H1 (cell line): Measurements from ENCODE around the gene CLUH. TPM values are rescaled to one million over a fixed set of nuclear protein-coding genes. Genes with fewer than 3 reads are reported as not detected.

ENCODE experiments used
- CTCF ChIA-PET: fragments of 300-600 bp; sonication (Branson Sonifier 250); formaldehyde crosslinking; loops from one replicate; lab custom pipeline; 2021; ENCODE audit not compliant: partially characterized antibody; lab: Charles Lee
- POLR2A ChIA-PET: fragments of 300-600 bp; sonication (Branson Sonifier 250); formaldehyde crosslinking; loops from one replicate; lab custom pipeline; 2021; ENCODE audit warnings: inconsistent platforms; ENCODE audit not compliant: partially characterized antibody; lab: Charles Lee
- DNase-seq, 2 experiments: peaks; one replicate each; pipeline versions ENCODE4 v3.0.0 to v3.0.0-alpha.2; 2010 to 2022; ENCODE audit warnings: low spot score in 2 of 2, low read depth in 1 of 2, mixed read lengths in 1 of 2
- FAIRE-seq: peaks from 2 replicates; lab custom pipeline; 2011; peaks lifted over from hg19 to GRCh38; lab: Jason Lieb, UNC
- H2AFZ ChIP-seq: 2 replicates; pipeline ENCODE4 v1.8.1; 2012; ENCODE audit warnings: low read length, inconsistent platforms
- H2AK5ac ChIP-seq: 2 replicates; pipeline ENCODE4 v1.6.1; 2013; ENCODE audit warnings: low read depth, low read length
- H2BK120ac ChIP-seq: replicated peaks from 2 replicates; pipeline ENCODE3; 2013; ENCODE audit warnings: low read depth, low read length, inconsistent platforms
- H2BK12ac ChIP-seq: 2 replicates; pipeline ENCODE4 v1.6.1; 2013; ENCODE audit warnings: low read depth, low read length
- H2BK15ac ChIP-seq: 2 replicates; pipeline ENCODE4 v1.6.1; 2013; ENCODE audit warnings: low read length
- H2BK20ac ChIP-seq: 2 replicates; pipeline ENCODE4 v1.6.1; 2013; ENCODE audit warnings: low read length
- H2BK5ac ChIP-seq: 2 replicates; pipeline ENCODE4 v1.6.1; 2013; ENCODE audit warnings: low read depth, low read length
- H3K14ac ChIP-seq: 2 replicates; pipeline ENCODE4 v1.6.1; 2013; ENCODE audit warnings: inconsistent platforms; ENCODE audit not compliant: insufficient read length
- H3K18ac ChIP-seq: 2 replicates; pipeline ENCODE4 v1.6.1; 2013; ENCODE audit warnings: low read length; ENCODE audit errors: extremely low read depth
- H3K23ac ChIP-seq: 2 replicates; pipeline ENCODE4 v1.6.1; 2013; ENCODE audit warnings: inconsistent platforms; ENCODE audit not compliant: insufficient read length
- H3K23me2 ChIP-seq: 2 replicates; pipeline ENCODE4 v1.6.1; 2013; ENCODE audit warnings: low read depth, low read length
- H3K27ac ChIP-seq: 2 replicates; pipeline ENCODE4 v1.6.1; 2011; ENCODE audit warnings: low read depth, low read length, inconsistent platforms
- H3K27me3 ChIP-seq, 4 experiments: replicated peaks in 1 of 4; 1 replicate in 1 of 4; 2 replicates in 3 of 4; pipeline versions ENCODE4 v1.6.1 to v1.8.1; 2011 to 2013; ENCODE audit warnings: low read length in 3 of 4, mild to moderate bottlenecking in 3 of 4, inconsistent platforms in 2 of 4, mixed read lengths in 2 of 4, moderate library complexity in 1 of 4; ENCODE audit not compliant: control insufficient read depth in 3 of 4, insufficient read depth in 3 of 4; ENCODE audit errors: extremely low read depth in 1 of 4
- H3K36me3 ChIP-seq, 4 experiments: 2 replicates each; pipeline versions ENCODE4 v1.6.1 to v1.8.1; 2011 to 2013; ENCODE audit warnings: mild to moderate bottlenecking in 4 of 4, low read length in 3 of 4, moderate library complexity in 2 of 4, control low read depth in 1 of 4, inconsistent platforms in 1 of 4; ENCODE audit not compliant: insufficient read depth in 4 of 4, control insufficient read depth in 2 of 4
- H3K4ac ChIP-seq: replicated peaks from 2 replicates; pipeline ENCODE3; 2013; ENCODE audit warnings: low read length, low read depth, mixed read lengths, inconsistent platforms; ENCODE audit not compliant: insufficient read length
- H3K4me1 ChIP-seq, 4 experiments: replicated peaks in 1 of 4; 1 replicate in 1 of 4; 2 replicates in 3 of 4; pipeline versions ENCODE4 v1.6.1 to v1.8.1; 2011 to 2013; ENCODE audit warnings: low read length in 3 of 4, inconsistent platforms in 2 of 4, mixed read lengths in 1 of 4; ENCODE audit not compliant: insufficient read depth in 4 of 4, control insufficient read depth in 3 of 4
- H3K4me2 ChIP-seq, 2 experiments: 2 replicates each; pipeline versions ENCODE4 v1.6.1 to v1.8.1; 2011 to 2013; ENCODE audit warnings: low read depth in 2 of 2, low read length in 2 of 2, control low read depth in 1 of 2, inconsistent platforms in 1 of 2, mild to moderate bottlenecking in 1 of 2; ENCODE audit not compliant: insufficient read depth in 1 of 2
- H3K4me3 ChIP-seq, 4 experiments: fragments of 200-600, 300-600 bp in 1 of 4; sonication (generic), shearing (Covaris generic), sonication (Bioruptor Twin) in 1 of 4; 2 replicates each; pipeline versions ENCODE4 v1.5.1 to v1.8.1; 2011 to 2016; ENCODE audit warnings: low read length in 4 of 4, low read depth in 3 of 4, control low read depth in 2 of 4, inconsistent platforms in 2 of 4, mild to moderate bottlenecking in 2 of 4, mixed read lengths in 1 of 4, moderate library complexity in 1 of 4; ENCODE audit not compliant: insufficient read depth in 2 of 4; ENCODE audit errors: extremely low read depth in 1 of 4
- H3K56ac ChIP-seq: replicated peaks from 2 replicates; pipeline ENCODE3; 2013; ENCODE audit warnings: low read depth, mild to moderate bottlenecking, mixed read lengths, low read length, inconsistent platforms; ENCODE audit not compliant: insufficient read length
- H3K79me1 ChIP-seq: 2 replicates; pipeline ENCODE4 v1.6.1; 2013; ENCODE audit warnings: low read depth, low read length, control low read depth
- H3K79me2 ChIP-seq, 2 experiments: 2 replicates each; pipeline versions ENCODE4 v1.6.1 to v1.8.1; 2012 to 2013; ENCODE audit warnings: low read length in 2 of 2, mild to moderate bottlenecking in 2 of 2, inconsistent platforms in 1 of 2; ENCODE audit not compliant: insufficient read depth in 2 of 2, control insufficient read depth in 1 of 2
- H3K9ac ChIP-seq, 4 experiments: replicated peaks in 1 of 4; 1 replicate in 1 of 4; 2 replicates in 3 of 4; pipeline versions ENCODE4 v1.6.1 to v1.8.1; 2011 to 2013; ENCODE audit warnings: low read depth in 3 of 4, low read length in 3 of 4, control low read depth in 2 of 4, mild to moderate bottlenecking in 2 of 4, moderate library complexity in 2 of 4, inconsistent platforms in 1 of 4; ENCODE audit errors: extremely low read depth in 1 of 4
- H3K9me3 ChIP-seq, 2 experiments: 2 replicates each; pipeline versions ENCODE4 v1.6.1 to v1.8.1; 2012 to 2013; ENCODE audit warnings: mild to moderate bottlenecking in 2 of 2, moderate library complexity in 2 of 2, control low read depth in 1 of 2, inconsistent platforms in 1 of 2, low read depth in 1 of 2, low read length in 1 of 2, mixed read lengths in 1 of 2; ENCODE audit not compliant: insufficient read depth in 2 of 2
- H4K20me1 ChIP-seq, 2 experiments: replicated peaks in 1 of 2; 2 replicates each; pipeline versions ENCODE3 to v1.8.1; 2011 to 2013; ENCODE audit warnings: inconsistent platforms in 2 of 2, low read length in 2 of 2, mild to moderate bottlenecking in 1 of 2; ENCODE audit not compliant: insufficient read depth in 2 of 2, control insufficient read depth in 1 of 2
- H4K5ac ChIP-seq: 2 replicates; pipeline ENCODE4 v1.6.1; 2013; ENCODE audit warnings: low read length, low read depth, mixed read lengths, inconsistent platforms; ENCODE audit not compliant: insufficient read length
- H4K8ac ChIP-seq: 2 replicates; pipeline ENCODE4 v1.8.0; 2013; ENCODE audit warnings: mild to moderate bottlenecking, moderate library complexity, low read length, inconsistent platforms; ENCODE audit not compliant: insufficient read depth; ENCODE audit errors: extremely low read depth
- H4K91ac ChIP-seq: replicated peaks from 2 replicates; pipeline ENCODE3; 2013; ENCODE audit warnings: low read length, mixed read lengths, inconsistent platforms; ENCODE audit not compliant: insufficient read length
- KDM5A ChIP-seq: fragments of 200-600 bp; IDR thresholded peaks from 2 replicates; pipeline ENCODE4 v1.7.1; 2012; ENCODE audit warnings: mild to moderate bottlenecking, low read length, inconsistent platforms, mixed read lengths
- PHF8 ChIP-seq: fragments of 200-600 bp; sonication (generic); conservative IDR thresholded peaks from 2 replicates; pipeline ENCODE4 v1.7.1; 2012; ENCODE audit warnings: low read depth, mild to moderate bottlenecking, inconsistent platforms, low read length, moderate library complexity
- POU5F1 ChIP-seq: IDR thresholded peaks from 2 replicates; pipeline ENCODE4 v1.6.1; 2011; ENCODE audit warnings: low read depth, mild to moderate bottlenecking, low read length, moderate library complexity
- SIX5 ChIP-seq: IDR thresholded peaks from 2 replicates; pipeline ENCODE4 v1.6.1; 2011; ENCODE audit warnings: mild to moderate bottlenecking, low read depth, low read length
- SRF ChIP-seq: IDR thresholded peaks from 2 replicates; pipeline ENCODE4 v1.6.1; 2011; ENCODE audit warnings: mild to moderate bottlenecking, low read depth, low read length, moderate library complexity
- TCF12 ChIP-seq: IDR thresholded peaks from 2 replicates; pipeline ENCODE4 v1.6.1; 2011; ENCODE audit warnings: low read depth, mild to moderate bottlenecking, low read length
- WGBS, 2 experiments: shearing (Covaris generic) in 1 of 2; methylation state at CpG; one replicate each; pipeline versions ENCODE4 v1.1.6 to v1.1.7; 2013 to 2015; ENCODE audit warnings: low lambda C conversion rate in 2 of 2, mixed read lengths in 2 of 2, inconsistent platforms in 1 of 2, low coverage in 1 of 2, missing lambda C conversion rate in 1 of 2; ENCODE audit not compliant: insufficient replicate concordance in 2 of 2, insufficient coverage in 1 of 2, insufficient read length in 1 of 2; ENCODE audit errors: extremely low coverage in 1 of 2, missing lambda C conversion rate in 1 of 2; 5-methylcytosine and 5-hydroxymethylcytosine counted together
- polyA plus RNA-seq, 7 experiments: library from polyadenylated mRNA; depleted of rRNA in 3 of 7; stranded (reverse) in 5 of 7; unstranded in 2 of 7; fragments of >200 nt in 5 of 7; fragments of 200-250 nt in 2 of 7; gene quantifications; 1 replicate in 5 of 7; 2 replicates in 1 of 7; 4 replicates in 1 of 7; pipeline versions ENCODE4 v1.2.1 to v1.2.3, GENCODE V29; 2011 to 2013; ENCODE audit warnings: missing spikeins in 2 of 7, mixed read lengths in 2 of 7
- total RNA-seq: library from RNA; stranded (reverse); fragmentation: NEBNext Ultra II Directional; extraction: Animal tissue kit (Norgen Biotek cat#: 25700); gene quantifications from 2 replicates; pipeline ENCODE4 v1.2.1, GENCODE V29; 2021

Gene CLUH
- total and polyA plus RNA-seq, 2 of the 8 experiments (the other 6 are each of a cell fraction or from before 2014, with no cell fraction given) = 33.6 to 98.6 TPM

- Histone ChIP-seq H3K9me3 (no peaks in the 10 kb centered on the region), H3K4ac (no peak overlapping the region), H3K23ac (no peak overlapping the region), H2BK15ac (no peak overlapping the region), H2BK5ac (no peak overlapping the region), H3K14ac (no peak overlapping the region), H3K23me2 (peaks cover 7% of the 10 kb centered on the region; the same call in 1 of the 2 replicates), H4K8ac (no peak overlapping the region), H4K5ac (no peak overlapping the region), H4K20me1 (peaks cover 5 to 7% of the 10 kb centered on the region in 2 experiments), H2BK20ac (no peak overlapping the region), H3K4me3 (no peak overlapping the region), H3K27ac (no peak overlapping the region), H3K18ac (no peak overlapping the region), H2AK5ac (no peak overlapping the region), H3K4me2 (no peak overlapping the region), H2BK12ac (no peak overlapping the region), H3K27me3 (peaks cover 0 to 9% (median 6%) of the 10 kb centered on the region in 4 experiments; a peak in 5 of 7 replicates), H3K36me3 (no peaks in the 10 kb centered on the region), H3K9ac (no peak overlapping the region), H3K79me2 (peaks cover 17 to 20% of the 10 kb centered on the region in 2 experiments; a peak in 3 of 4 replicates), H2AFZ (no peak overlapping the region), H2BK120ac (no peak overlapping the region), H4K91ac (no peak overlapping the region), H3K79me1 (peaks cover 5% of the 10 kb centered on the region), H3K4me1 (peaks cover 4 to 27% (median 21%) of the 10 kb centered on the region in 4 experiments), H3K56ac (no peak overlapping the region)
- WGBS, 2 experiments = 88% methylated on average over 8 of the region's 9 CpGs; no CpG with 5 or more reads in 1 of the 2 experiments
- DNase-seq (no peak), FAIRE-seq (no peak)
- TF ChIP-seq PHF8 (no peak), TCF12 (no peak), SRF (no peak), POU5F1 (no peak), SIX5 (no peak), KDM5A (no peak)
- CTCF ChIA-PET = interaction anchor here (0.6 to 1.2 kb wide), 4 partner anchors 9 to 112 kb away, joined by 3 to 6 read pairs (median 3); no protein-coding TSS in a partner anchor
- POLR2A ChIA-PET = interaction anchor here (0.6 to 4.3 kb wide), 4 partner anchors 10 to 384 kb away, joined by 3 to 23 read pairs (median 3); no protein-coding TSS in a partner anchor
Measured at GRCh38 chr17:2713881-2714280, 2.3 kb upstream of the CLUH start.
